ENCODE measurements around the gene EFCAB3.
"Not testable (repeated sequence)": the region's sequence is repeated elsewhere in the genome, so short reads cannot be mapped to it uniquely, and the experiment has no call there.

The EFCAB3 gene

DNA sequence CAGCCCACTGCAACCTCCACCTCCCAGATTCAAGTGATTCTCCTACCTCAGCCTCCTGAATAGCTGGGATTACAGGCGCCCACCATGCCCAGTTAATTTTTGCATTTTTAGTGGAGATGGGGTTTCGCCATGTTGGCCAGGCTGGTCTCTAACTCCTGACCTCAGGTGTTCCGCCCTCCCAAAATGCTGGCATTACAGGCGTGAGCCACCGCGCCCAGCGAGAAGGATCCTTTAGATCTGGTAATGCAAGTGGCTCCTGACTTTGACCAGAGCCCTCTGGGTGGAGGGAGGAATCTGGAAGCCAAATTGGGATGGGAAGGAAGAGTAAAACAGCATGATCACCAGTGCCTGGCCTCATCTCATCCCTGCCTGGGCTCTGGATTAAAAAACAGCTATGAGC is 84.9 kb downstream of the EFCAB3 start:
- not testable (repeated sequence) for H3K27me3 ChIP-seq (ENCODE audit: insufficient read depth, low read depth); H3K79me2 ChIP-seq (ENCODE audit: insufficient read depth, low read depth); H4K20me1 ChIP-seq (ENCODE audit: insufficient read depth); H3K4me3 ChIP-seq (IDR thresholded peaks at IDR 0.05; ENCODE audit: insufficient read depth, low read depth, low read length); H2AFZ ChIP-seq (ENCODE audit: low read depth); H3K27ac ChIP-seq; H3K9ac ChIP-seq; H3K4me2 ChIP-seq; H3K36me3 ChIP-seq (ENCODE audit: insufficient read depth)
- H3K4me1 ChIP-seq (ENCODE audit: low read depth, poor library complexity, severe bottlenecking) = peaks cover 11% of the 10 kb centered on the region
